ENCODE measurements around the gene RRBP1. TPM values are rescaled to one million over a fixed set of nuclear protein-coding genes. Genes with fewer than 3 reads are reported as not detected.

The RRBP1 gene
- total RNA-seq, 6 experiments from 2014 or later: 121 to 274 (median 193) TPM

DNA sequence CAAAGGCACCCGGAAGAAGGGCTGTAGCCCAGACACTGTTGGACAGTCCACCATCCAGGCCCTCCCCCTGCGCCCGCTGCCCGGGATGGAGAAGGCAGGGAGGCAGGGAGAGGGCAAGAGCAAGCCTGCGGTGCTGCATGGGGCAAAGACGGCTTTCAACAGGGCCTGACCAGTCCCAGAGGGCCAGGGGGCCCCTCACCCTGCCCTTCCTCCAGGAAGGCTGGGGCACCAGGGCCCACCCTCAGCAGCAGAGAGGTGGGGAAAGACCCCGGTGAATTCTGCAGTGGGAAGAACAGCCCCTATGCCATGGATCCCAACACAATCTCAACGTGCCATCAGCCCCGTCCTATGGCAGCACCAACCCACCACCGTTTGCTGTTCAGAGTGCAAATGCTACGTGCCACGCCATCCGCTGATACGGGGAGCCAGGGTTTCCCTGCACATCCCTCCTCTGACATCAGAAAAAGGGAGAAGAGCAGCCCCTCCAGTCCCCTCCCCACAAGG is 41.1 kb downstream of the RRBP1 start:
- no peak for ATAC-seq
- no peak overlapping the region for H3K27ac ChIP-seq
- no peak for TF ChIP-seq POLR2A (IDR thresholded peaks at IDR 0.05)
- TF ChIP-seq, protein P1, sequence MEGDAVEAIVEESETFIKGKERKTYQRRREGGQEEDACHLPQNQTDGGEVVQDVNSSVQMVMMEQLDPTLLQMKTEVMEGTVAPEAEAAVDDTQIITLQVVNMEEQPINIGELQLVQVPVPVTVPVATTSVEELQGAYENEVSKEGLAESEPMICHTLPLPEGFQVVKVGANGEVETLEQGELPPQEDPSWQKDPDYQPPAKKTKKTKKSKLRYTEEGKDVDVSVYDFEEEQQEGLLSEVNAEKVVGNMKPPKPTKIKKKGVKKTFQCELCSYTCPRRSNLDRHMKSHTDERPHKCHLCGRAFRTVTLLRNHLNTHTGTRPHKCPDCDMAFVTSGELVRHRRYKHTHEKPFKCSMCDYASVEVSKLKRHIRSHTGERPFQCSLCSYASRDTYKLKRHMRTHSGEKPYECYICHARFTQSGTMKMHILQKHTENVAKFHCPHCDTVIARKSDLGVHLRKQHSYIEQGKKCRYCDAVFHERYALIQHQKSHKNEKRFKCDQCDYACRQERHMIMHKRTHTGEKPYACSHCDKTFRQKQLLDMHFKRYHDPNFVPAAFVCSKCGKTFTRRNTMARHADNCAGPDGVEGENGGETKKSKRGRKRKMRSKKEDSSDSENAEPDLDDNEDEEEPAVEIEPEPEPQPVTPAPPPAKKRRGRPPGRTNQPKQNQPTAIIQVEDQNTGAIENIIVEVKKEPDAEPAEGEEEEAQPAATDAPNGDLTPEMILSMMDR (IDR thresholded peaks at IDR 0.05): no peak
- intact Hi-C loops (cut with DNase I): no loop called here
- no peaks in the 10 kb centered on the region for H3K27me3 ChIP-seq
- peaks cover 0 to 36% (median 14%) of the 10 kb centered on the region in 4 donors for H3K4me1 ChIP-seq
- H3K4me3 ChIP-seq: no peak overlapping the region
- H3K36me3 ChIP-seq: peaks cover 9 to 56% (median 27%) of the 10 kb centered on the region in 4 donors
- no peak for DNase-seq
- WGBS (ENCODE audit: insufficient coverage, low coverage, low lambda C conversion rate, missing lambda C conversion rate): 100% methylated on average over 1 of the region's 14 CpGs
- no peaks in the 10 kb centered on the region for H3K9me3 ChIP-seq

DNA sequence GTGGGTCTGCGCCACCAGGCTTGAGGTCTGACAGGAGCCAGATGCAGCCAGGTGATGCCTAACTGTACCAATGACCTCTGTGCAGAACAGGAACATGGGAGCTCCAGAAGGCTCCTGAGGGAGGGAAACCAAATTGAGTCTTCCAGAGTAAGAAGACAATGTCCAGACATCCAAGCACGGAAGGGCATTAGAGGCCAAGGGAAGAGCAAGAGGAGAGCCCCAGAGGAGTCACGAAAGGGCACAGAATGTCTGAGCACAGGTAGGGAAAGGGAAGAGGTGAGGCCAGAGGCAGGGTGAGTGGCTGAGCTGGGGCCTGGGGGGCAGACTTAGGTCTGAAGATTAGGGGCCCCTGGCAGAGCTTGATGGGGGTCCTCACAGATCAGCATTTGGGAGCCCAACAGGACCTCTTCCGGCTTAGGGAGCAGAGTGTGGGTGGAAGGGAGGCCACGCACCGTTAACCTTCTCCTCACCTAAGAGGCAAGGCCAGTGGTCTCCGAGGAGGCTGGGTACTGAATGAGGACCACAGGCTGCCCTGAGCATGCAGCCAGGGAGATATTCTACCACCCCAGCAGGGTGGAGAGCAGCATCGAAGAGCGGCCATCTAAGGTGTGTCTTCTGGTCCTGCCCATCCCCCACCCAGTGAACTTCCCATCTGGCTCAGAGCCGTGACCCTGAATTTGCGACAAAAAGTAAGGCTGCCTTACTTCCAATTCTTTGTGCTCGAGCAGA is 41.7 kb downstream of the RRBP1 start:
- TF ChIP-seq, protein P1 (IDR thresholded peaks at IDR 0.05): no peak
- TF ChIP-seq POLR2A (IDR thresholded peaks at IDR 0.05): no peak
- intact Hi-C loops (cut with DNase I): no loop called here
- Histone ChIP-seq H3K27ac (no peak overlapping the region), H3K9me3 (no peaks in the 10 kb centered on the region), H3K4me3 (no peak overlapping the region), H3K4me1 (peaks cover 0 to 35% (median 12%) of the 10 kb centered on the region in 4 donors), H3K27me3 (no peaks in the 10 kb centered on the region), H3K36me3 (peaks cover 9 to 63% (median 32%) of the 10 kb centered on the region in 4 donors)
- ATAC-seq: no peak
- DNase-seq: no peak
- 76% methylated on average over 4 of the region's 12 CpGs for WGBS (ENCODE audit: insufficient coverage, low coverage, low lambda C conversion rate, missing lambda C conversion rate)

GRCh38 chr20:17638835-17639407 is 43.1 kb downstream of the RRBP1 start:
- TF ChIP-seq, protein P1 (IDR thresholded peaks at IDR 0.05): no peak
- TF ChIP-seq POLR2A (IDR thresholded peaks at IDR 0.05): no peak
- intact Hi-C loops (cut with DNase I): no loop called here
- DNase-seq (no peak), ATAC-seq (no peak)
- no peaks in the 10 kb centered on the region for H3K9me3 ChIP-seq
- H3K4me3 ChIP-seq: no peak overlapping the region
- peaks cover 9 to 77% (median 42%) of the 10 kb centered on the region in 4 donors for H3K36me3 ChIP-seq
- no peaks in the 10 kb centered on the region for H3K27me3 ChIP-seq
- peaks cover 0 to 21% (median 5%) of the 10 kb centered on the region in 4 donors for H3K4me1 ChIP-seq
- no CpG with 5 or more reads among the region's 6 CpGs for WGBS (ENCODE audit: insufficient coverage, low coverage, low lambda C conversion rate, missing lambda C conversion rate)
- H3K27ac ChIP-seq: no peak overlapping the region

DNA sequence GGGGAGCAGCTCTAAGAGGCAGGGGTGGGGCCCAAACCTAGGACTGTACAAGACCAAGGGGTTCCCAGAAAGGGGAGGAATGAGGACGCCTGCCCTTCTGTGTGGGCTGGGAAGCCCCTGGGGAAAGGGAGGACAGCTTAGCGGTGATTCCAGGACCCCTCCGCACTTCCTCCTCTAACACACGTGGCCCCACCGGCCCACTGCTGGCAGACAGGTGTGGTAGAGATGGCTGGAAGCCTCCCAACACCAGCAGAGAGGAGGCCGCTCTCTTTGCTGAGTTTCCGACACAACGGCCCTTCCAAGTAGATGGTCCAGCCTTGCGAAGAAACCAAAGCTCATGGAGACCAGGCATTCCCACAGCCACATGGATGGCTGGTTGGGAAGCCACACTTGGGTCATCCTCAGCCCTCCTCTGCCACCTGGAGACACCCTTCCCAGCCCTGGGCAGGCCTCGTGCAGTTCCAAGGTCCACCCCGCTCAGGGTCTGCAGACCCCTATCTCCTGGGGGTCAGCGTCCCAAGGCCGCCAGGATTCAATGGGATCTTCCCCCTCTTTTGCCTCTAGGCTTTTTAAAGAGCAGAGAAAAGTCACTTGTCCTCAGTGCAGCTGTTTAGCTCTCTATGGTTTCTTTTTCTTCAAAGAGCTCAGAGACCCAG is 43.9 kb downstream of the RRBP1 start:
- intact Hi-C loops (cut with DNase I): no loop called here
- WGBS (ENCODE audit: insufficient coverage, low coverage, low lambda C conversion rate, missing lambda C conversion rate): 77% methylated on average over 5 of the region's 13 CpGs
- H3K4me1 ChIP-seq: peaks cover 0 to 15% (median 4%) of the 10 kb centered on the region in 4 donors
- H3K27me3 ChIP-seq: no peaks in the 10 kb centered on the region
- TF ChIP-seq, protein P1 (IDR thresholded peaks at IDR 0.05): no peak
- no peak for TF ChIP-seq POLR2A (IDR thresholded peaks at IDR 0.05)
- ATAC-seq (no peak), DNase-seq (no peak)
- H3K4me3 ChIP-seq: no peak overlapping the region
- H3K36me3 ChIP-seq: peaks cover 9 to 85% (median 48%) of the 10 kb centered on the region in 4 donors
- H3K9me3 ChIP-seq: no peaks in the 10 kb centered on the region
- no peak overlapping the region for H3K27ac ChIP-seq
